Measurements from ENCODE around the gene FATE1. TPM values are rescaled to one million over a fixed set of nuclear protein-coding genes. Genes with fewer than 3 reads are reported as not detected.

FATE1 gene
- not detected in 2 replicates for polyA plus RNA-seq

GRCh38 chrX:151715752-151716151, at the start of gene FATE1:
FATE1 (plus strand) TSS chrX:151716035; CDS start chrX:151716120, 85 bp downstream.

GRCh38 chrX:151694661-151695582, 20.9 kb upstream of the FATE1 start, which contains the start of gene PRRG3:
PRRG3 (plus strand) TSS chrX:151695458; CDS start chrX:151698815, 3,357 bp downstream.

GRCh38 chrX:151734446-151734845, 18.6 kb downstream of the FATE1 start, which contains the start of gene CNGA2:
CNGA2 (plus strand) TSS chrX:151734746; CDS start chrX:151738484, 3,738 bp downstream.

Other genes starting within 250 kb of the FATE1 start
- not detected in 2 replicates for gene PASD1, start 152.4 kb upstream of the FATE1 start, polyA plus RNA-seq
- gene PRRG3, start 20.6 kb upstream of the FATE1 start, polyA plus RNA-seq, result 1.3 and 7.6 TPM in 2 replicates
- gene CNGA2, start 18.7 kb downstream of the FATE1 start, polyA plus RNA-seq, result not detected in 2 replicates
- gene MAGEA4, start 196.9 kb downstream of the FATE1 start, polyA plus RNA-seq, result not detected in 2 replicates

All from Purkinje cell (primary cell).